DMS 273 treated with DMSO at 0.1 percent for 48 hours (cell line): ENCODE measurements around the gene ADH6.
"Not testable (repeated sequence)": the region's sequence is repeated elsewhere in the genome, so short reads cannot be mapped to it uniquely, and the experiment has no call there.

ENCODE experiments used
- DNase-seq: peaks from one replicate; lab custom pipeline; 2025; lab: John Stamatoyannopoulos, UW

ADH6 gene

DNA sequence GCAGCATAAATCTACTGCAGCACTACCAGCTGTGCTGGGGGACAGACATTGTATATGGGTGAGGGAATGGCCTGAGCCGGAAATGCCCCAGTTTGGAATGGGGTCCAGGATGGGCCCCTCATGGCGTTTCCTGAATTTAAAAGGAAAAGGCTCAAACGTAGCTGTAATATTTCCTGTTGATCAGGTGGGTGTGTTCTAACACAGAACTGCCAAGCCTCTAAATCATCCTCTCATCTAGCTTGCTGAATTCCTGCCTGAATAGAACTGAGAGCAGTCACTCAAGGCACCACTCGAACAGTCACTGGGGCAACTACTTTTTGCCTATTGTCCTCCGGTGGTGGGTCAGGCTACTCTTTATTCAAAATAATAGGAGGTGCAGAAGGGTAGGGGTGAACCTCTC, 28.7 kb downstream of the ADH6 start:
- DNase-seq = no peak

DNA sequence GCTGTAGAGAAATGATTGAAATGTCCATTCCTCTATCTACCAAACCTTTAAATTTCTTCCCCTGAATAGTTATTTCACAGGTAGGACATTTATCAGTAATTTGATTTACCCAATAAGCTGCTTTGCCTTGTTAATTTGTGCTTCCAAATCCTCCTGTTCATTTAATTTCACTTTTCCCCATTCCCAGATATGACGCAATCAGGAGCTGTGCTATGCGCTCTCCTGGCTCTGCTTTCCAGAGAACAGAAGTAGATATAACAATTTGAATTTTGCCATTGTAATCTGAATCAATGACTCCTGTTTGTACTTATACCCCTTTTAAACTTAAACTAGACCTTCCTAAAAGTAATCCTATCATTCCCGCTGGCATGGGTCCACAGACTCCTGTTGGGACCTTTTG, 29.1 kb downstream of the ADH6 start:
- not testable (repeated sequence) for DNase-seq

DNA sequence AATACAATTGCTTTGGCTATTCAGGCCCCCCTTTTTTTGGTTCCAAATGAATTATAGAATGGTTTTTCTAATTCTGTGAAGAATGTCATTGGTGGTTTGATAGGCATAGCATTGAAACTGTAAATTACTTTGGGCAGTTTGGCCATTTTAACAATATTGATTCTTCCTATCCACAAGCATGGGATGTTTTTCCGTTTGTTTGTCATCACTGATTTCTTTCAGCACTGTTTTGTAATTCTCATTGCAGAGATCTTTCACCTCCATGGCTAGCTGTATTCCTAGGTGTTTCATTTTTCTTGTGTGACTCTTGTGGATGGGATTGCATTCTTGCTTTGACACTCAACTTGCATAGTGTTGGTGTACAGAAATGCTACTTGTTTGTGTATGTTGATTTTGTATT, 33.0 kb downstream of the ADH6 start:
- DNase-seq = no peak

DNA sequence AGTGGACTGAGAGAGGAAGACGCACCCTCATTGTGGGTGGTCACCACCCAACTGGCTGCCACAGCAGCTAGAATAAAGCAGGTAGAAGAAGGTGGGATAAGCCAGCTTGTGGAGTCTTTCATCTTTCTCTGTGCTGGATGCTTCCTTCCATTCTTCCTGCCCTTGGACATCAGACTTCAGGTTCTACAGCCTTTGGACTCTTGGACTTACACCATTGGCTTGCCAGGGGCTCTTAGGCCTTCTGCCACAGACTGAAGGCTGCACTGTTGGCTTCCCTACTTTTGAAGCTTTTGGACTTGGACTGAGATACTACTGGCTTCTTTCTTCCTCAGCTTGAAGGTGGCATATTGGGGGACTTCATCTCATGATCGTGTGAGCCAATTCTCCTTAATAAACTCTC, 33.5 kb downstream of the ADH6 start:
- no peak for DNase-seq

DNA sequence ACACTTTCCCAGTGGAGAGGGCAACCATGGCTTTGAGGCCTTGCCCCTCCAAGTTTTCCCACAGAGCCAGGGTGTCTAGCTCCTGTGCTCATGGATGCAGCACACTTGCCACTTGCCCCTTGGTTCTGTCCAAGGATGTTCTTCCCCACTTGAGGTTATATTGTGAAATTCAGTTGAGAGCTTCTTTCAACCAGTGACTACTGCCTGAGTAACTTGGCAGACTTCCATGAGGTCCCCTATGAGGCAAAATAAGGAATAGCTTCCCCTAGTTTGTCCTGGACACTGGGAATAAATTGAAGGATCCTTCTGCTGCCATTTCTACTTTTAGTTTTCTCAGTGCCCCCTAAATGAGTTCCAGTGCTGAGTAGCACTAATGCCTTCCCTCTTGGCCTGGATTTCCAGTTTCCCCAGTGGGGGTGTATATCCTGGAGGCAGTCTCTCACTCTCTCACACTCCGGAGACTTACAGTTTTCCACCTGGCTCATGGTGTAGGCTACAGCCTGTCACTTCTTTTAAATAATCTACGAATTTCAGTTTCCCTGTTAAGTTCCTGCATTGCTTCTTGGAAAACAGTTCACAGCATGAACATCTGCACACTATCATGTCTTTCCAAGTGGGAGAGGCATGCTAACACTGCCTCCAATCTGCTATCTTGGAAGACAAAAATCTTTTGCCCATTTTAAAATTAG, 38.5 kb downstream of the ADH6 start:
- DNase-seq = no peak

DNA sequence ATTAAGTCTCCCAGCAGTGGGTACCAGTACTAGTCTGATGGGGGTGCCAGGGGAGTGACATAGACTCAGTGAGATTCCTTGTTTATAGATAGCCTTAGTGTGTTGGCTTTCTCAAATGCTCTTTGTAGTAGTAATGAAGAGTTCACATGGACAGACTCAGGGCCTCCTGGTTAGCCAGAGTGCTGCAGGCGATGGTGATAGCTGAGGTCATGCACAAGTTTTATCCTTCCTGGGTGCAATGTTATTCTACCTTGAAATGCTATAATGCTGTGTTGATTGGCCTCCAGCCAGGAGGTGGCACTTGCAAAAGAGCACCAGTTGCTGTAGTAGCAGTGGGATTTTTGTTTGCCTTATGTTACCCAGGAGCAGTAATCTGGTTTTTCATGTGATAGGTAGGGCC, 39.4 kb downstream of the ADH6 start:
- DNase-seq = no peak

DNA sequence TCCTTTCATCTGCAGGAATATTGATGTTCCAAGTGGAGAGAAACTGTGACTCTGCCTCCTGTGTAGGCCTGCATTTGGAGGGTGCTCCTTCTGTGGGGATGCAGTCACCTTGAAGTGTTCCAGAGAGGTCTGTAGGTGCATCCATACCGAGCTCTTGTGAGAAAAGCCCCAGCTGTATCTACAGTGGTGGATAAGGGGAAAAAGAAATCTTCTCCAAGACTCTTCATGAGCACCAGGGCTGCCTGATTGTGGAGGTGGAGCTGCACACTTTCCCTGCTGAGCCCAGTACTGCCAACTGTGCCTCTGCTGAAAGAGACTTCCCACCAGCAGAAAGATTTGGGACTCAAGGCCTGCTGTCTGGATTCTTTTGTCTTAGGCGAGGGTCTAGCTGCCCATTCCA, 39.9 kb downstream of the ADH6 start:
- no peak for DNase-seq

DNA sequence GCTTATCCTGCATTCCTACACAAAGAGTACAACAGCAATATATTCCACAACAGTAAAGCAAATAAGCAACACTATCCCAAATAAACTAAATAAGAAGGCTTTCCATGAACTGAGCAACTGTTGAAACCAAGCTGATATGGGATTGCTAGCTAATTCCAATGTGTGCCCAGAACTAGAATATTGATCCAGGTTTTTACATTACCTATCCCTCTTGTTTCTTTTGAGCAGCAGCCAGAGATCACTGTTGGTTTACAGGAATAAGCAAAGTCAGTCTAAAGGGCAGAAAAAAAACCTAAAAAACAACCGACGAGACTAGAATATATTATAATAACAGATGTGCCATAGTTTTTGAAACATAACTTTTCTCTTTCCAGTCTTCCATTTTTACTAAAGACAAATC, 52.5 kb downstream of the ADH6 start:
- DNase-seq = no peak

DNA sequence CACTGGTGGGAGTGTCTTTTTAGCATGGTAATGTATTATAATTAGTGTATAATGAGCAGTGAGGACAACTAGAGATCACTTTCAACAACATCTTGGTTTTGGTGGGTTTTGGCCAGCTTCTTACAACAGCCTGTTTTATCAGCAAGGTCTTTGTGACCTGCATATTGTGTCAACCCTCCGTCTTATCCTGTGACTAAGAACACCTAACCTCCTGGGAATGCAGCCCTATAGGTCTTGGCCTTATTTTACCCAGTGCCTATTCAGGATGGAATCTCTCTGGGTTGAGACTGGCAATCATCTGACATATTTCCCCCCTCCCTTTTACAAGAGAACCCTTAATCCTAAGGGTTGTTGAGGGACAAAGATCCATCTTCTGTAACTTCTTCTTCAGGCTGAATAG, 53.1 kb downstream of the ADH6 start:
- no peak for DNase-seq

DNA sequence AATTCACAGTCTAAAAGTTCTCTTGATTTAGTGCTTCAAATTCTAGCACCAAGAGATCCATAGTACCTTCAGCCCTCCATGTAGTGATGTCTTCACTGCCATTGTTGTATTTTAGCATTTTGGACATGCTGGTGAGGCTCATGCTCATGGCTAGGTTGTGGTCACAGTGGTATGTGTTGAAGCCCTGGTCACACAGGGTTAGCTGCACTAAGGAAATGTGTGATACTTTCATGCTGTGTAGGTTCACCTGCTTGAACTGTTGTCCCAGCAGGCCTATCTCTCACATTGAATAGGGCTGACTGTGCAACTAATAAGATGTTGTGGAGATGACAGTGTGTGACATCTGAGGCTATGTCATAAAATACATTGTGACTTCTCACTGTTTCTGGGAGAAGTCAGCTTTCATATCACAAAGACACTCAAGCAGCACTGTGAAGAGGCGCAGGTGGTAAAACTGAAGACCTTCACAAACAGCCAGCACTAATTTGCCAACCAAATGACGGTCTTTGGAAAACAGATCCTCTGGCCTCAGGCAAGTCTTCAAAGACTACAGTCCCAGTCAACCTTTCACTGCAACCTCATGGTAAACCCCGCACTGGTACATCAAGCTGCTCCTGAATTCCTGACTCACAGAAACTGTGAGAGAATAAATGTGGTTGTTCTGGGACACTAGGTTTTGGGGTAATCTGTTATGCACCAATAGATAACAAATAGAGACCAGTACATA, 57.5 kb downstream of the ADH6 start:
- no peak for DNase-seq

DNA sequence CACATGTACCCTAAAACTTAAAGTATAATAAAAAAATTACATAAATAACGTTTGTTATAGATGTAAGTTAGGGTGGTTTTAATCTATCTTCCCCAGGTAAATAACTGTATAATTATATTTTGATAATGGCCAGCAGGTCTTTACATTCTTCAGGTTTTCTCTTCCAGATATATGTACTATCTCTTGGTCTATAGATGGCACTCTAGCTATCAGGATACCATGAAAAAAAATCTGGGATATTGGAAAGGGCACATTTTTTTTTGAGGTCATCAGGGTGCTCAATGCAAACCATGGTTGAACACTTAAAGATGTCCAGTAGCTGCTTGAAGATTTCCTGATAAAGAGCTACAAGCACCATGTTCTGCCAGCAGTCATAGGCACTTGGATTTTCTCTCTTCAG, 59.3 kb downstream of the ADH6 start:
- DNase-seq = no peak

DNA sequence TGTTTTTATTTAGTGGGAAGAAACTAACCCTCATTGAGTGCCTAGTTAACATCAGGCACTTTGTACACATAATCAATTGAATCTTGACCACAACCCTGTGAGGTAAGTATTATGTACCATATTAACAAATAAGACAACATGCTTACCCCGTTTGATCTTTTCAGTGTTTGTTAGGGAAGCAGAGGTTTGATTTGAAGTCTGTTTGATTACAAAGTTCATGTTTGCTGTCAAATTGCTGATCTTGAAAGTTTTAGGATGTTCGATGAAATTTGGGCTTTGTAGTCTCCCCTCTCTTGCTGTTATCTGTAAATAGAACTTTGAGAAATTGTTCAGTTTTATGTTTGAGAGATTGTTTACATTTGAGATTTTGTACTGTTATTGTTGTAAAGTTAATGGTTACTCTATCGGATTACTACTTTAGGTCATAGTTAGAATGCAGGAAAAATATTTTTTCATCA, 61.5 kb downstream of the ADH6 start:
- no peak for DNase-seq

DNA sequence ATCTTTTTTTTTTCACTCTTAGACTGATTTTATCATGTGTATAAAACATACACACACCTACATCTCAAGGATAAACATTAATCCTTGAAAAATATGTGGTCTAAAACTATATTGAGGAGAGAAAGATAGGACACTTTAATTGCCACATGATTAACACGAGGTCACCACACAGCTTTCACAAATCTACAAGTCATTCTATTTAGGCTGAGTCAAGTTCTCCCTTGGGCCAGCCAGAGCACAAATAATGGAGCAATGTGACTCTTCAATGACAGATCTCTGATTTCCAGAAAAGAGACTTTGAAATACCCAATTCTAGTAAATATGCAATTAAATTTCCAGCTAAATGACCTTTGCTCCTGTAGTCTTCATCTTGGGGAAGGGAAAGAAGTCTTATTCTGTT, 62.1 kb downstream of the ADH6 start:
- no peak for DNase-seq

DNA sequence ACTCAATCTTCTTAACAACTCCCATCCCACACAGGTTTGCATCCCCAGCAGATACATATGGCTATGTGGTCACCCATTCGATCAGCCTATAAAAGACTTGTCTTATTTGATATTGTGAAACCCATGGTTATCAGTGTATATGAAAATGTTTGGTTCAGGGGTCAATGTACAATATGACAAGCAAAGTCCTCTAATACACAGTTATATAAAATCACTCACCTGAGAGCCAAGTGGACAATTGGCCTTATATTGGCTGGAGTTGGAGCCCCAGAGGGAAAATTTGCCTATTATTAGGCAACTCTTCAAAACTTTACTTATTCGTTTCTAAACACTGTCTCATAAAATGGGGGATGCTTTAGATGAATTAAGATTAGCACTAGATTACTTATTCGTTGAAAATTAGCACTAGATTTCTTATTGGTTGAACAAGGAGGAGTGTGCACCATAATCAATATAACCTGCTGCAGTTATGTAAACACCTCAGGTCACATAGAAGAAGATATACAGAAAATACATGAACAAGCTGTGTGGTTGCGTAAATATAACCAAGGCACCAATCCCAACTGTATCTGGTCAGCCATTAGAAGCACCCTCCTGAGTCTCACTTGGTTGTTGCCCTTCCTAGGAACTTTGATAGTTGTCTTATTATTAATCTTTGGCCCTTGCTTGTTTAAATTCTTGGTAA, 64.2 kb downstream of the ADH6 start:
- no peak for DNase-seq
